Epithelial cell of esophagus (primary cell): ENCODE measurements around the gene MAPK14.
"Not testable (repeated sequence)": the region's sequence is repeated elsewhere in the genome, so short reads cannot be mapped to it uniquely, and the experiment has no call there.

ENCODE experiments used
- DNase-seq: peaks from one replicate; pipeline ENCODE4 v3.0.0; 2010; ENCODE audit warnings: low read depth
- H3K4me3 ChIP-seq: 2 replicates; pipeline ENCODE4 v1.5.1; 2011; ENCODE audit warnings: mild to moderate bottlenecking, low read length, control low read depth
- TF ChIP-seq, protein P1 (sequence below): IDR thresholded peaks from 2 replicates; pipeline ENCODE4 v1.5.1; 2011; ENCODE audit warnings: low read depth, mild to moderate bottlenecking, low read length, control low read depth, inconsistent platforms; ENCODE audit not compliant: insufficient read depth; ENCODE audit errors: missing control alignments

MAPK14 gene

DNA sequence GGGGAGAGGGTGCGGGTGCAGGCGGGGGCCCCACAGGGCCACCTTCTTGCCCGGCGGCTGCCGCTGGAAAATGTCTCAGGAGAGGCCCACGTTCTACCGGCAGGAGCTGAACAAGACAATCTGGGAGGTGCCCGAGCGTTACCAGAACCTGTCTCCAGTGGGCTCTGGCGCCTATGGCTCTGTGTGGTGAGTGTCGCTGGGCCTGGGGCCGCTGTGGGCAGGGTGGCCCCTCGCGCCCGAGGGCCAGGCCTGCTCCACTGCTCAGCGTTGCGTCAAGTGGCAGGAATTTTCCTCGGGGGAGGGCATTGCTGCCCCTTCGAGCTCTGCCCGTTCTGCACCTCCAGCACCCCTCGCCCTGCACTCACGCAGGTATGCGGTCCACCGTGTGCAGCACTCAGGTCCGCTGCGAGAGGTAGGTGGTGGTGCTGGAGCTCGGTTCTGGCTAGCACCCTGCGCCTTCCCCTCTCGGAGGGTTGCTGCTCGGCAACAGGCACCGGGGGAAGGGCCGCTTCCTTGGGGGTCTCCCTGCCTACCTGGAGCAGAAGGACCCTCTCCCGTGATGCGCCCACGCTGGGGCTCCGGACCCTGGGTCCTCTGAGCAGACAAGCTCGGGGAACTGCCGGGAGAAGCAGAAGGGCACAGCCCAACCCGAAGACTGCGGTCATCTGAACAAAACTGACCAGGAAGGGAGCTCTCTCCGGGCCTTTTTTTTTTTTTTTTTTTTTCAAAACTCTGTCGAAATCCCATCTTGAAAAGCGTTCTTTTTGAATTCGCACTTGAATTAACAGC, 674 bp downstream of the MAPK14 start:
- TF ChIP-seq, protein P1, sequence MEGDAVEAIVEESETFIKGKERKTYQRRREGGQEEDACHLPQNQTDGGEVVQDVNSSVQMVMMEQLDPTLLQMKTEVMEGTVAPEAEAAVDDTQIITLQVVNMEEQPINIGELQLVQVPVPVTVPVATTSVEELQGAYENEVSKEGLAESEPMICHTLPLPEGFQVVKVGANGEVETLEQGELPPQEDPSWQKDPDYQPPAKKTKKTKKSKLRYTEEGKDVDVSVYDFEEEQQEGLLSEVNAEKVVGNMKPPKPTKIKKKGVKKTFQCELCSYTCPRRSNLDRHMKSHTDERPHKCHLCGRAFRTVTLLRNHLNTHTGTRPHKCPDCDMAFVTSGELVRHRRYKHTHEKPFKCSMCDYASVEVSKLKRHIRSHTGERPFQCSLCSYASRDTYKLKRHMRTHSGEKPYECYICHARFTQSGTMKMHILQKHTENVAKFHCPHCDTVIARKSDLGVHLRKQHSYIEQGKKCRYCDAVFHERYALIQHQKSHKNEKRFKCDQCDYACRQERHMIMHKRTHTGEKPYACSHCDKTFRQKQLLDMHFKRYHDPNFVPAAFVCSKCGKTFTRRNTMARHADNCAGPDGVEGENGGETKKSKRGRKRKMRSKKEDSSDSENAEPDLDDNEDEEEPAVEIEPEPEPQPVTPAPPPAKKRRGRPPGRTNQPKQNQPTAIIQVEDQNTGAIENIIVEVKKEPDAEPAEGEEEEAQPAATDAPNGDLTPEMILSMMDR, result no peak
- DNase-seq, result peak; percentile 55
- H3K4me3 ChIP-seq, result peak overlapping the region; percentile 94

DNA sequence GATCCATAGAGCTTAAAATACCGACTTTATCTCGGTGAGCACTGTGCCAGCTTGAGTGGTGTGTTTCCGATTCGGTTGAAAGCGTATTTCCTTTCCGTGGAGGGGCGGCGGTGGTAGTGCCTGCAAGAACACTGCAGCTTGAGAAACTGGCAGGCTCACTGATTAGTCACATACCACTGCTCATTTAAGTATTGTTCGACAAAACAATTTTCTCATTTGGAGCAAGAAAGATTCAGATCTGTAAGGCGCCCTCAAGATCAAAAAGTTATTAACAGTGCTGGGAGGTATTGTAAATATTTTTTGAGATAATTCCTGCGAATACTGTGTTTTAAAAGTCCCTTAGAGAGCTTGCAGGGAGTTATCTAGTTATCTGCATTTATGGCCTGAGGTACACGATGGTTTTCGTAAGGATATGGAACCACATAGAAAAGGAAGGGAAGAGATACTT, 1.3 kb downstream of the MAPK14 start:
- peak; percentile 90 for DNase-seq
- TF ChIP-seq, protein P1, result no peak
- peak overlapping the region; percentile 94 for H3K4me3 ChIP-seq

DNA sequence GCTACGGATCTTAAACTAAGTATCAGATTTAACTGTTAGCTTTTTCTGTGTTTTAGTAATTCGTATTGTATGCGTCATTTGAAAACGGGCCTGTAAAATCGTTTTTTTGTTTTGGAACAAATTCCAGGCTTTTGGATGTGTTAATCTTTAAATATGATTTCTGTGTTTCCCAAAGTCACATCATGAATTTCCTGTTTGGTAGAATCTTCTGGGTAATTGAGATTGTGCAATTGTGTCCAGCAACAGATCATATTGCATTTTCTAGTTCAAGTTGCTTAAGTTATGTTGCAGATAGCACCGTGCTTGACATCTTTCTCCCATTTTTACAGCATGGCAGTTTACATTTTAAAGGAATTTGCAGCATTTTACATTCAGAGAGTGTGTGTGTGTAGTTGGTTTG, 1.9 kb downstream of the MAPK14 start:
- H3K4me3 ChIP-seq, result peak overlapping the region; percentile 94
- TF ChIP-seq, protein P1, result no peak
- DNase-seq, result peak; percentile 84

DNA sequence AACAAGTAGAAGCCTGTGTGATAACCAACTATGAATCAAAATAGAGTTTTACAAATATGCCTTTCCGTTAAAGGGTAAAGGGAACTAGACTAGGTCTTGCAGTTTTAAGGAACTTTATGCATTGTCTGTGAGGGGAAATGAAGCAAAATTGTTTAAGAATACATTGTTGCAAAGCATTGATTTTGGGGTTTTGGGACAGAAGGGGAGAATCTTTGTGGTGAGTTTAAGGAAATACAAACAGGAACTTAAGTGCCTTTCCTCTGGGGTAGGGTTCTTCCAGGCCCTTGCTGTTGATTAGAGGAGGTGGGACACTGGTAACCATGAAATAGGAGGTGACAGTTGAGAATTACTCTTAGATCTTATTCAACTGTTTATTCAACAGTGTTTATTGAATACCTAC, 4.7 kb downstream of the MAPK14 start:
- DNase-seq, result no peak
- TF ChIP-seq, protein P1, result no peak
- H3K4me3 ChIP-seq, result no peak overlapping the region

DNA sequence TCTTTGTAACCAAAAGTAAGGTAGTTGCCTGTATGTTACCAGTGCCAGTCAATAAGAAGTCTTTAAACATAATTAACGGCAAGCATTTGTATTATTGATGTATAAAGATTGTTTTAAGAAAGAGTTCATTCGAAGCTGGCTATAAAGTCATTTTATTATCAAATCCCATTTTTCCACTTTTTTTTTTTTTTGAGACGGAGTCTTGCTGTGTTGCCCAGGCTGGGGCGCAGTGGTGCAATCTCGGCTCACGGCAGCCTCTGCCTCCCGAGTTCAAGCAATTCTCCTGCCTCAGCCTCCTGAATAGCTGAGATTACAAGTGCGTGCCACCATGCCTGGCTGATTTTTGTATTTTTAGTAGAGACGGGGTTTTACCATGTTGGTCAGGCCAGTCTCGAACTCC, 5.5 kb downstream of the MAPK14 start:
- DNase-seq, result not testable (repeated sequence)

DNA sequence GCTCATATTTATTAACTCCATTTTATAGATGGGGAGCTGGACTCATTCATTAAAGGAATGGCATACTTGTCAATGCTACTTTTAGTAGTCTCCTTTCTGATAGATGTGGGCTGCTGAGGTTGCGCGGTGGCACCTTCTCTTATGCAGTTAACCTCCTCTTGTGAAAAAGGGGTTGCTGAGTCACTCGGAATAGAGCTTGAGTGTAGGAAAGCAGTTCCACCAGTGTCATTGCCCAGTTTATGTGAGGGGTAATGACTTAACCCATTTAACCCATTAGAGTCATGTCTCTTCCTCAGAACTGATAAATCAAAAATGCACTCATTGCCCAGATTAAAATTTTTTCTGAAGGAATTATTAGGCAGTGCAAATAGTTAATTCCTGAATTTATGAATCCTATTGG, 6.3 kb downstream of the MAPK14 start:
- DNase-seq, result peak; percentile 71
- no peak overlapping the region for H3K4me3 ChIP-seq
- TF ChIP-seq, protein P1, result no peak

More for the DNA sequence above, 5.5 kb downstream of the MAPK14 start:
- not testable (repeated sequence) for H3K4me3 ChIP-seq

DNA sequence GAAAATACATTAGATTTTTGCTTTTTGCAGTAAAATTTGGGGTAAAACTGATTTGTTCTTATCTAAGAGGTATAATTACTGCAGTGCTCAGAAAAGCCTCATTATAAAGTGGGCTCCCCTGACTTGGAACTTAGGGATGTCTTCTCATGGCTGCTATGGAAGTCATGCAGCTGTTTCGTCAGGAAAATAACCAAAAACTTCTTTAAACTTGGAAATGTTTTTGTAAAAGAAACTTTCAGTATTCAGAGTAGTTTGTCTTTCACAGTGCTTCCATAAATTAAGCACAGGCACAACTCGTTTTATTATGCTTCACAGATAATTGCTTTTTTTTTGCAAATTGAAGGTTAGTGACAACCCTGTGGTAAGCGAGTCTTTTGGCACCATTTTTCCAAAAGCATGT, 6.8 kb downstream of the MAPK14 start:
- H3K4me3 ChIP-seq, result no peak overlapping the region
- no peak for DNase-seq
- TF ChIP-seq, protein P1, result no peak
